GM10266 (cell line): ENCODE measurements around the gene ITGB7.
A peak's percentile ranks its signal among the peaks of the same experiment; 100 is the strongest.

ENCODE experiments used
- DNase-seq: peaks from one replicate; pipeline ENCODE4 v3.0.0; 2012; ENCODE audit errors: extremely low spot score
- CTCF ChIP-seq: IDR thresholded peaks from 2 replicates; pipeline ENCODE4 v1.5.1; 2012; ENCODE audit warnings: mild to moderate bottlenecking, low read depth; ENCODE audit not compliant: control insufficient read depth, insufficient read depth; ENCODE audit errors: missing control alignments

Gene ITGB7

GRCh38 chr12:53187145-53187899 is 19.7 kb downstream of the ITGB7 start:
- TF ChIP-seq CTCF, result no peak
- no peak for DNase-seq

GRCh38 chr12:53186745-53187144 is 20.3 kb downstream of the ITGB7 start:
- DNase-seq, result no peak
- TF ChIP-seq CTCF, result no peak

GRCh38 chr12:53185582-53186153 is 21.4 kb downstream of the ITGB7 start:
- TF ChIP-seq CTCF, result no peak
- no peak for DNase-seq

- no peak for DNase-seq
- TF ChIP-seq CTCF, result no peak
Measured at GRCh38 chr12:53184828-53185227, 22.2 kb downstream of the ITGB7 start.

GRCh38 chr12:53182903-53183302 is 24.1 kb downstream of the ITGB7 start:
- TF ChIP-seq CTCF, result no peak
- no peak for DNase-seq

GRCh38 chr12:53181935-53182334 is 25.1 kb downstream of the ITGB7 start:
- no peak for DNase-seq
- no peak for TF ChIP-seq CTCF

GRCh38 chr12:53180931-53181645 is 26.0 kb downstream of the ITGB7 start:
- no peak for TF ChIP-seq CTCF
- peak; percentile 92 for DNase-seq
